Measurements from ENCODE around the gene PRSS57. TPM values are rescaled to one million over a fixed set of nuclear protein-coding genes. Genes with fewer than 3 reads are reported as not detected.
A peak's percentile ranks its signal among the peaks of the same experiment; 100 is the strongest.
"Not testable (repeated sequence)": the region's sequence is repeated elsewhere in the genome, so short reads cannot be mapped to it uniquely, and the experiment has no call there.

PRSS57 gene
- total RNA-seq (2022), result not detected in 2 replicates
- Bru-seq, nascent RNA, result percentile 9 among the genes with signal in this experiment
- BruChase-seq, experiment 1, labeled RNA remaining after a 6-hour chase, result percentile 11 among the genes with signal in this experiment
- not detected for BruChase-seq, experiment 2, labeled RNA remaining after a 2-hour chase
- long read RNA-seq, result 0 reads

DNA sequence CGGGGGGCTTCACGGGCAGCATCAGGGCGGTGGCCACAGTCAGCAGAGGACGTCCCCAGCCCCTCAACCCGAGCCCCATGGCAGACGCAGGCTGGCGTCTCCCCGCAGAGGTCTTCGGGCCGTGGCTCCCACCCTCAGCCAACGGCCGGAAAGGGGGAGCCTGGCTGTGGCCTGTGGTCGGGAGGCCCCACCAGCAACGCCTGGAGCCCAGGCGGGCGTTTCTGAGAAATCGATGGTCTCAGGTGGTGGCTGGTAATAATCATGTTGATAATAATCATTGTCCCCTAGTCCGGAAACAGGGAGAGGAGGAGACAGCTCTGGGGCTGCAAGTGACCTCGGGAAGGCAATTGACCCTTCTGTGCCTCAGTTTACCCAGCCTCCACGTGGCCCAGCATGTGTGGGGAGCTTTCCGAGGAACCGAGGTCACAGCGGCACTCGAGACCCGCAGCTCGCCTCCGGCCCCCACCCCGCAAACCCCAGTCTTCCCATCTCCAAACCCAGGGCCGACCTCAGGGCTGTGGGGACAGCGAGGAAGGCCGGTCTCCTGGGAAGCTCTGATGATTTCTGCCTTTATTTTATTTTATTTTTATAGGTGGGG, at the start of gene PRSS57:
TSS of gene PRSS57 (minus strand) at position 101 of the 598 bp plus-strand sequence. CDS start at position 79, 22 bp downstream.
- no peaks in the 10 kb centered on the region for H3K4me1 Mint-ChIP-seq (ENCODE audit: insufficient read depth, unreplicated experiment)
- TF ChIP-seq, protein P1, sequence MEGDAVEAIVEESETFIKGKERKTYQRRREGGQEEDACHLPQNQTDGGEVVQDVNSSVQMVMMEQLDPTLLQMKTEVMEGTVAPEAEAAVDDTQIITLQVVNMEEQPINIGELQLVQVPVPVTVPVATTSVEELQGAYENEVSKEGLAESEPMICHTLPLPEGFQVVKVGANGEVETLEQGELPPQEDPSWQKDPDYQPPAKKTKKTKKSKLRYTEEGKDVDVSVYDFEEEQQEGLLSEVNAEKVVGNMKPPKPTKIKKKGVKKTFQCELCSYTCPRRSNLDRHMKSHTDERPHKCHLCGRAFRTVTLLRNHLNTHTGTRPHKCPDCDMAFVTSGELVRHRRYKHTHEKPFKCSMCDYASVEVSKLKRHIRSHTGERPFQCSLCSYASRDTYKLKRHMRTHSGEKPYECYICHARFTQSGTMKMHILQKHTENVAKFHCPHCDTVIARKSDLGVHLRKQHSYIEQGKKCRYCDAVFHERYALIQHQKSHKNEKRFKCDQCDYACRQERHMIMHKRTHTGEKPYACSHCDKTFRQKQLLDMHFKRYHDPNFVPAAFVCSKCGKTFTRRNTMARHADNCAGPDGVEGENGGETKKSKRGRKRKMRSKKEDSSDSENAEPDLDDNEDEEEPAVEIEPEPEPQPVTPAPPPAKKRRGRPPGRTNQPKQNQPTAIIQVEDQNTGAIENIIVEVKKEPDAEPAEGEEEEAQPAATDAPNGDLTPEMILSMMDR (IDR thresholded peaks at IDR 0.05; ENCODE audit: unreplicated experiment), result no peak
- H3K27me3 Mint-ChIP-seq (ENCODE audit: insufficient read depth, unreplicated experiment), result no peaks in the 10 kb centered on the region
- H3K36me3 Mint-ChIP-seq (ENCODE audit: insufficient read depth, unreplicated experiment), result no peaks in the 10 kb centered on the region
- H3K27ac Mint-ChIP-seq (ENCODE audit: low read depth, unreplicated experiment), result no peak within 1 kb of the TSS
- POLR2A ChIA-PET, result no interaction called here
- BruUV-seq (replicated peaks), result no TSS peak
- H3K4me3 Mint-ChIP-seq (ENCODE audit: unreplicated experiment), result no peak within 1 kb of the TSS
- no peak for DNase-seq (ENCODE audit: unreplicated experiment)
- intact Hi-C loops (cut with micrococcal nuclease), result no loop called here
- CTCF ChIA-PET, result no interaction called here
- no peaks in the 10 kb centered on the region for H3K9me3 Mint-ChIP-seq (ENCODE audit: unreplicated experiment)

DNA sequence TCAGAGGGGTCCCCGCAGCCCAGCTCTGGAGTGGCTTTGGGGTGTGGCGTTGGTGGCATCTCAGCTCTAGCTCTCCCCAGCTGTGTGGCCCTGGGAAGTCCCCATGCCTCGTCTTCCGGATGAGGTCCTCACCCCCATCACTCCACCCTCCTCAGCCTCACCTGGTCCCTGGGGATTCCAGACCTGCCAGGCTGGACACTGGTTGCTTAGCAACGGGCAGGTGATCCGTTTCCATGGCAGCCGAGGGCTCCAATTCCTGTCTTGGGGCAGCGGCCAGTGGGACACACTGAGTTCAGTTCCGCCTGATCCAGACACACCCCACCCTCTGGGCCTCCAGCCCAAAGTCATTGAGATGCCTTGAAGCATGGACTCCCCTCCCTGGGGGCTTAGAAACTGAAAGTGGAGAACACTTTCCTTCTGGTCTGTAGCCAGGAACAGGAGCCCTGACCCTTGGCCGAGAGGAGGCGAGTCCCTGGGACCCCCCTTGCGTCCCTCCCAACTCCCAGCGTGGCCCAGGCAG, 48.0 kb upstream of the PRSS57 start:
- no peak for DNase-seq (ENCODE audit: unreplicated experiment)
- H3K27me3 Mint-ChIP-seq (ENCODE audit: insufficient read depth, unreplicated experiment), result no peaks in the 10 kb centered on the region
- no peaks in the 10 kb centered on the region for H3K4me1 Mint-ChIP-seq (ENCODE audit: insufficient read depth, unreplicated experiment)
- no TSS peak for BruUV-seq (replicated peaks)
- H3K9me3 Mint-ChIP-seq (ENCODE audit: unreplicated experiment), result no peaks in the 10 kb centered on the region
- H3K36me3 Mint-ChIP-seq (ENCODE audit: insufficient read depth, unreplicated experiment), result peaks cover 6% of the 10 kb centered on the region
- ChIA-PET POLR2A (no interaction called here), CTCF (no interaction called here)
- H3K27ac Mint-ChIP-seq (ENCODE audit: low read depth, unreplicated experiment), result no peak overlapping the region
- no peak overlapping the region for H3K4me3 Mint-ChIP-seq (ENCODE audit: unreplicated experiment)
- intact Hi-C loops (cut with micrococcal nuclease), result no loop called here
- TF ChIP-seq, protein P1 (IDR thresholded peaks at IDR 0.05; ENCODE audit: unreplicated experiment), result no peak

DNA sequence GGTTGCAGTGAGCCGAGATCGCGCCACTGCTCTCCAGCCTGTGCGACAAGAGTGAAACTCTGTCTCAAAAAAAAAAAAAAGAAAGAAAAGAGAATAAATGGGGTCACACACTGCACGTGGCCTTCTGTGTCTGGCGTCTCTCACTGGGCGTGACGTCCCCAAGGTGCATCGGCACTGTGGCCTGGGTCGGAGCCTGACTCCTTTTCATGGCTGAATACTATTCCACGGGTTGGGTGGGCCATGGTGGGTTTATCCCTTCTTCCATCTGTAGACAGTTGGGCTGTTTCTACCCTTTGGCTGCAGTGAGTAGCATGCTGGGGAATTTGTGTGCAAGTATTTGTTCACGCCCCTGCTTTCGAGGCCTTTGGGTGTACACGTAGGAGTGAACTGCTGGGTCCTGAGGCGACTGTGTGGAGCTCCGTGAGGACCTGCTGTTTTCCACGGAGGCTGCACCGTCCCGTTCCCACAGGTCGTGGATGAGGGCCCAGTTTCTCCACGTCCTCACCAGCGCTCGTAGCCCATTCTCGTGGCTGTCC, 47.4 kb upstream of the PRSS57 start:
- intact Hi-C loops (cut with micrococcal nuclease), result no loop called here
- ChIA-PET POLR2A (no interaction called here), CTCF (interaction anchor here (0.7 kb wide), 1 partner anchor 156 kb away, joined by 3 read pairs; no protein-coding TSS in a partner anchor)
- Mint-ChIP-seq H3K4me1 (ENCODE audit: insufficient read depth, unreplicated experiment) (no peaks in the 10 kb centered on the region), H3K36me3 (ENCODE audit: insufficient read depth, unreplicated experiment) (peaks cover 6% of the 10 kb centered on the region), H3K4me3 (ENCODE audit: unreplicated experiment) (no peak overlapping the region), H3K9me3 (ENCODE audit: unreplicated experiment) (no peaks in the 10 kb centered on the region), H3K27me3 (ENCODE audit: insufficient read depth, unreplicated experiment) (no peaks in the 10 kb centered on the region), H3K27ac (ENCODE audit: low read depth, unreplicated experiment) (no peak overlapping the region)
- no peak for DNase-seq (ENCODE audit: unreplicated experiment)
- BruUV-seq (replicated peaks), result no TSS peak
- TF ChIP-seq, protein P1 (IDR thresholded peaks at IDR 0.05; ENCODE audit: unreplicated experiment), result no peak

DNA sequence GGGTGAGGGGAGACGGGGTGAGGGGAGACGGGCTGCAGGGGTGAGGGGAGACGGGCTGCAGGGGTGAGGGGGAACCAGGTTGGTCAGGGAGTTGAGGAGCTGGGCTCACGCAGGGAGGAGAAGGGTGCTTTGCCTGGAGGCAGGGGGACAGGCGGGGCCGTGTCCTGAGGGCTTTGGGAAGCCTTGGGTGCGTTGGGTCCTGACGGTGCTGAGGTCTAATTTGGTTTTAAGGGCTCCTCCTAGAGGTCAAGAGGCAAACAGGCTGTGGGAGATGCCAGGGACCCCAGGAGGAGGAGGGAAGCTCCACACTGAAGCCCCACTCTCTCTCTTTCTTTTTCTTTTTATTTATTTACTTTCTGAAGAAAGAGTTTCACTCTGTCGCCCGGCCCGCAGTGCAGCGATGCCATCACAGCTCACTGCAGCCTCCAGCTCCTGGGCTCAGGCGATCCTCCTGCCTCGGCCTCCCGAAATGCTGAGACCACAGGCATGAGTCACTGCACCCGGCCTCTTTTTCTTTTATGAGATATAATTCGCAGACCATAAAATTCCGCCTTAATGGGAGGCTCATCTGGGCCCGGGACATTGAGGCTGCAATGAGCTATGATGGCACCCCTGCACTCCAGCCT, 46.4 kb upstream of the PRSS57 start:
- intact Hi-C loops (cut with micrococcal nuclease), result no loop called here
- Mint-ChIP-seq H3K36me3 (ENCODE audit: insufficient read depth, unreplicated experiment) (peaks cover 6% of the 10 kb centered on the region), H3K27me3 (ENCODE audit: insufficient read depth, unreplicated experiment) (no peaks in the 10 kb centered on the region), H3K9me3 (ENCODE audit: unreplicated experiment) (no peaks in the 10 kb centered on the region), H3K27ac (ENCODE audit: low read depth, unreplicated experiment) (no peak overlapping the region), H3K4me3 (ENCODE audit: unreplicated experiment) (no peak overlapping the region), H3K4me1 (ENCODE audit: insufficient read depth, unreplicated experiment) (no peaks in the 10 kb centered on the region)
- ChIA-PET POLR2A (interaction anchor here (0.8 kb wide), 1 partner anchor 286 kb away, joined by 3 read pairs; no protein-coding TSS in a partner anchor), CTCF (interaction anchor here (0.6 to 0.7 kb wide), 2 partner anchors 74 to 155 kb away, joined by 3 read pairs; no protein-coding TSS in a partner anchor)
- DNase-seq (ENCODE audit: unreplicated experiment), result peak; percentile 24
- TF ChIP-seq, protein P1 (IDR thresholded peaks at IDR 0.05; ENCODE audit: unreplicated experiment), result no peak
- BruUV-seq (replicated peaks), result no TSS peak

DNA sequence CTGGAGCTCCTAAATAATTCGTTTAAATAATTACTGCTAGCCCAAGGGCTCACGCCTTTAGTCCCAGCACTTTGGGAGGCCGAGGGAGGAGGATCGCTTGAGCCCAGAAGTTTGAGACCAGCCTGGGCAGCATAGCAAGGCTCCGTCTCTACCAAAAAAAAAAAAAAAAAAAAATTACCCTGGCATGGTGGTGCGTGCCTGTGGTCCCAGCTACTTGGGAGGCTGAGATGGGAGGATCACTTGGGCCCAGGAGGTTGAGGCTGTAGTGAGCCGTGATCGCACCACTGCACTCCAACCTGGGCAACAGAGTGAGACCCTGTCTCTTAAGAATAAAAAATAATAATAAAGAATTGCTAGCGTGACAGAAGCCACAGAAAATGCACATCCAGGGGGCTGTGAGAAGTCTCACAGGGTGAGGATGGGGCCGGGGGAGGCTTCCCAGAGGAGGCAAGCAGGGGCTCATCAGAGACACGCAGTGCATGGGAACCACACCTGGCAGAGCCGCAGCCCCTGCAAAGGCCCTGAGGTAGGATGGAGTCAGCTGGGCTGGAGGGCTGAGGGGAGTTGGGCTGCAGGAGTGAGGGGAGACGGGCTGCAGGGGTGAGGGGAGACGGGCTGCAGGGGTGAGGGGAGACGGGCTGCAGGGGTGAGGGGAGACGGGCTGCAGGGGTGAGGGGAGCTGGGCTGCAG, 45.7 kb upstream of the PRSS57 start:
- H3K9me3 Mint-ChIP-seq (ENCODE audit: unreplicated experiment); DNase-seq (ENCODE audit: unreplicated experiment); BruUV-seq (replicated peaks); intact Hi-C loops (cut with micrococcal nuclease); H3K4me3 Mint-ChIP-seq (ENCODE audit: unreplicated experiment); H3K27me3 Mint-ChIP-seq (ENCODE audit: insufficient read depth, unreplicated experiment); H3K4me1 Mint-ChIP-seq (ENCODE audit: insufficient read depth, unreplicated experiment); POLR2A ChIA-PET; H3K27ac Mint-ChIP-seq (ENCODE audit: low read depth, unreplicated experiment); H3K36me3 Mint-ChIP-seq (ENCODE audit: insufficient read depth, unreplicated experiment): not testable (repeated sequence)
- CTCF ChIA-PET, result interaction anchor here (0.6 to 0.7 kb wide), 5 partner anchors 29 to 360 kb away, joined by 3 to 4 read pairs (median 3); no protein-coding TSS in a partner anchor

All from MCF 10A (cell line).